ENCODE measurements around the gene KIF1B. TPM values are rescaled to one million over a fixed set of nuclear protein-coding genes. Genes with fewer than 3 reads are reported as not detected.

The KIF1B gene
- polyA plus RNA-seq, 1 of the 3 experiments (the other 2 are of a cell fraction), result 6.8 TPM

DNA sequence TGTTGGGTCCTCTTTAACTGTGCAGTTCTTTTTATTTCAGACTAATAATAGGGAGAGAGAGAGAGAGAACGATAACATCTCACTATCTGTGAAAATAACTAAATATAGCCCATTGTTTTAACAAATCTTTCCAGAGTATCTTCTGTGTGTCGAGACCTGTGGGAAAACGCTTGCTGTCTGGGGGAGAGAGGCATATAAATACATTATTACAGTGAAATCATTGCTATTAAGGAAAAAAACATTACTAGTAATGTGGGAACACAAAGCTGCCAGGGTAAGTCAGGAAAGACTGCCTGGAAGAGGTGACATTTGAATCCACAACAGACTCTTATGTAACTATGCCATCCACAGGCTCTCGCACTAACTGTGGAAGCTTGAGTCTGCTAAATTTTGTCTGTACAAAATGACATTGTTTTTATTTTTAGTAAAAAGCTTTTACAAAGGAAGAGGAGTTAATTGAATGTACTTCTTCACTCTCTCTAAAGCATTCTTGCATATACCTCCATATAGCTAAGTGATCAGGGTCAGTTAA lies 128.7 kb downstream of the KIF1B start:
- H3K79me2 ChIP-seq (ENCODE audit: insufficient read depth), result no peaks in the 10 kb centered on the region
- TF ChIP-seq EP300 (IDR thresholded peaks at IDR 0.05; ENCODE audit: borderline replicate concordance in 1 of 2, low read depth in 1 of 2, low read length in 1 of 2), result no peak
- no peak for TF ChIP-seq CHD2 (IDR thresholded peaks at IDR 0.05; ENCODE audit: low read length, partially characterized antibody)
- TF ChIP-seq NFIC (IDR thresholded peaks at IDR 0.05; ENCODE audit: borderline replicate concordance), result no peak
- TF ChIP-seq, protein P1, sequence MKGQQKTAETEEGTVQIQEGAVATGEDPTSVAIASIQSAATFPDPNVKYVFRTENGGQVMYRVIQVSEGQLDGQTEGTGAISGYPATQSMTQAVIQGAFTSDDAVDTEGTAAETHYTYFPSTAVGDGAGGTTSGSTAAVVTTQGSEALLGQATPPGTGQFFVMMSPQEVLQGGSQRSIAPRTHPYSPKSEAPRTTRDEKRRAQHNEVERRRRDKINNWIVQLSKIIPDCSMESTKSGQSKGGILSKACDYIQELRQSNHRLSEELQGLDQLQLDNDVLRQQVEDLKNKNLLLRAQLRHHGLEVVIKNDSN (IDR thresholded peaks at IDR 0.05; ENCODE audit: borderline replicate concordance, low read depth), result no peak
- TF ChIP-seq TAF1 (IDR thresholded peaks at IDR 0.05; ENCODE audit: borderline replicate concordance, low read depth, low read length), result no peak
- TF ChIP-seq PBX3 (IDR thresholded peaks at IDR 0.05), result no peak
- TF ChIP-seq FOXJ3 (CRISPR knock-in tag; IDR thresholded peaks at IDR 0.05), result no peak
- TF ChIP-seq GATA2 (CRISPR knock-in tag; IDR thresholded peaks at IDR 0.05), result no peak
- no peak for TF ChIP-seq SIN3A (IDR thresholded peaks at IDR 0.05; ENCODE audit: borderline replicate concordance, low read depth, low read length)
- TF ChIP-seq RXRA (IDR thresholded peaks at IDR 0.05; ENCODE audit: borderline replicate concordance, low read depth), result no peak
- TF ChIP-seq POLR2AphosphoS5 (IDR thresholded peaks at IDR 0.05; ENCODE audit: low read depth, low read length), result no peak
- H3K36me3 ChIP-seq (replicated peaks in 1 of 2; ENCODE audit: control insufficient read depth in 1 of 2, insufficient read depth in 2 of 2, low read length in 1 of 2), result peaks cover 21 to 24% of the 10 kb centered on the region in 2 experiments
- H3K9me2 ChIP-seq, result no peaks in the 10 kb centered on the region
- H3K9ac ChIP-seq, result peak overlapping the region; percentile 49; the same call in 1 of the 2 replicates
- H2AFZ ChIP-seq (ENCODE audit: low read depth), result peak overlapping the region; percentile 84
- CTCF ChIA-PET, result interaction anchor here (0.9 to 6.4 kb wide), 12 partner anchors 9 to 305 kb away, joined by 3 to 52 read pairs (median 4); partner anchors contain the start of gene KIF1B
- H3K4me1 ChIP-seq (ENCODE audit: control insufficient read depth in 1 of 2, insufficient read depth in 2 of 2, low read depth in 1 of 2, low read length in 1 of 2), result peaks cover 0 to 8% of the 10 kb centered on the region in 2 experiments; a peak in 2 of 4 replicates
- no peaks in the 10 kb centered on the region for H3K9me3 ChIP-seq
- H4K20me1 ChIP-seq (ENCODE audit: insufficient read depth), result no peaks in the 10 kb centered on the region
- no peak overlapping the region for H3K4me2 ChIP-seq
- no peak for DNase-seq
- peak overlapping the region; percentile 53 to 91; a peak in 3 of 4 replicates for H3K27ac ChIP-seq (ENCODE audit: low read depth in 2 of 2, low read length in 1 of 2)
- WGBS (ENCODE audit: low lambda C conversion rate), result 95% methylated on average over 4 of the region's 4 CpGs
- no peak overlapping the region for H3K4me3 ChIP-seq (ENCODE audit: low read depth in 2 of 2, low read length in 1 of 2)
- no peaks in the 10 kb centered on the region for H3F3A ChIP-seq (replicated peaks; ENCODE audit: insufficient read depth)
- POLR2A ChIA-PET, result interaction anchor here (2.4 kb wide), 1 partner anchor 129 kb away, joined by 12 read pairs; the partner anchor contains the start of gene KIF1B
- H3K27me3 ChIP-seq (ENCODE audit: insufficient read depth), result no peaks in the 10 kb centered on the region

GRCh38 chr1:10339815-10340214 lies 129.4 kb downstream of the KIF1B start:
- 23% methylated on average over 5 of the region's 5 CpGs for WGBS (ENCODE audit: low lambda C conversion rate)
- Histone ChIP-seq H4K20me1 (ENCODE audit: insufficient read depth) (no peaks in the 10 kb centered on the region), H2AFZ (ENCODE audit: low read depth) (peak overlapping the region; percentile 84), H3K4me3 (ENCODE audit: low read depth in 2 of 2, low read length in 1 of 2) (no peak overlapping the region), H3K79me2 (ENCODE audit: insufficient read depth) (no peaks in the 10 kb centered on the region), H3K27ac (ENCODE audit: low read depth in 2 of 2, low read length in 1 of 2) (peak overlapping the region; percentile 53 to 91), H3K4me2 (peak overlapping the region; percentile 50; the same call in 1 of the 2 replicates), H3K9me3 (no peaks in the 10 kb centered on the region), H3K36me3 (replicated peaks in 1 of 2; ENCODE audit: control insufficient read depth in 1 of 2, insufficient read depth in 2 of 2, low read length in 1 of 2) (peaks cover 18 to 27% of the 10 kb centered on the region in 2 experiments), H3F3A (replicated peaks; ENCODE audit: insufficient read depth) (no peaks in the 10 kb centered on the region), H3K9ac (peak overlapping the region; percentile 49), H3K4me1 (ENCODE audit: control insufficient read depth in 1 of 2, insufficient read depth in 2 of 2, low read depth in 1 of 2, low read length in 1 of 2) (peaks cover 0 to 8% of the 10 kb centered on the region in 2 experiments; a peak in 2 of 4 replicates), H3K9me2 (no peaks in the 10 kb centered on the region), H3K27me3 (ENCODE audit: insufficient read depth) (no peaks in the 10 kb centered on the region)
- TF ChIP-seq EP300 (IDR thresholded peaks at IDR 0.05; ENCODE audit: borderline replicate concordance in 1 of 2, low read depth in 1 of 2, low read length in 1 of 2) (0 out of 4 replicates have a peak, but pooled peaks of 1 of the 2 experiments have one; percentile 6), MEF2A (IDR thresholded peaks at IDR 0.05; ENCODE audit: borderline replicate concordance, low read depth) (no peak), MXI1 (IDR thresholded peaks at IDR 0.05; ENCODE audit: low read depth, low read length) (0 out of 2 replicates have a peak, but pooled peaks have one; percentile 50), TAF1 (IDR thresholded peaks at IDR 0.05; ENCODE audit: borderline replicate concordance, low read depth, low read length) (peak; percentile 43; the same call in 1 of the 2 replicates), POLR2AphosphoS5 (IDR thresholded peaks at IDR 0.05; ENCODE audit: low read depth, low read length) (peak; percentile 69)
- ChIA-PET POLR2A (interaction anchor here (2.4 kb wide), 1 partner anchor 130 kb away, joined by 12 read pairs; the partner anchor contains the start of gene KIF1B), CTCF (interaction anchor here (0.7 to 6.4 kb wide), 7 partner anchors 11 to 306 kb away, joined by 3 to 52 read pairs (median 4); partner anchors contain the start of gene KIF1B)
- peak; percentile 85 for DNase-seq

Measured in SK-N-SH (cell line).